RWPE1 (cell line): ENCODE measurements around the gene CERS5.

ENCODE experiments used
- CTCF ChIA-PET: fragments of 350-600 bp; sonication (Branson Sonifier 250); formaldehyde crosslinking; extraction: SDS; loops from one replicate; lab custom pipeline; 2021; lab: Yijun Ruan, JAX
- POLR2A ChIA-PET: fragments of 400-600 bp; formaldehyde crosslinking; extraction: SDS; loops from one replicate; lab custom pipeline; 2020; ENCODE audit warnings: antibody characterized with exemption; ENCODE audit not compliant: low non-redundant PET; lab: Yijun Ruan, JAX
- DNase-seq: peaks from one replicate; pipeline ENCODE4 v3.0.0; 2012; ENCODE audit warnings: low spot score
- H3K27ac ChIP-seq: fragments of 450-650 bp; 2 replicates; pipeline ENCODE4 v1.5.1; 2017
- TF ChIP-seq, protein P1 (sequence below): fragments of 450-650 bp; conservative IDR thresholded peaks from 2 replicates; pipeline ENCODE4 v1.5.1; 2017; ENCODE audit warnings: low read depth, mild to moderate bottlenecking

The CERS5 gene

DNA sequence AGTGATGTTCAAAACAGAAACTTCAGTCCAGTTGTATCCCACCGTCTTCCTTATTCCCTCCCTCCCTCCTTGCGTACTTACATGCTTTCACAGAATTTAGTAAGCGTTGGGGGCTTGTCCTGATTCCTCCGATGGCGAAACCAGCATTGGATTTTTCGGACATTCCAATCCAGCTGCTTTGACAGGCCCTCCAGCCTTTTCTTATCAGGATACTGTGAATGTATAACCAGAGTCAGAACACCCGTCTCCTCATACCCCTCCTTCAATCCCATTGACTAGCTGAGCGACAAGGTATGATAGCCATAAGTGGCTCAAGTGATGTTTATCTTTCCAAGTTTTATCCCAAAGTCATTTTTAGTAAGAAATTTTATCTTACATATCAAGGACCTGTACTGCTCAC, 24.2 kb downstream of the CERS5 start:
- ChIA-PET POLR2A (no interaction called here), CTCF (interaction anchor here (0.6 kb wide), 1 partner anchor 80 kb away, joined by 4 read pairs; no protein-coding TSS in a partner anchor)
- no peak overlapping the region for H3K27ac ChIP-seq
- DNase-seq, result no peak
- TF ChIP-seq, protein P1, sequence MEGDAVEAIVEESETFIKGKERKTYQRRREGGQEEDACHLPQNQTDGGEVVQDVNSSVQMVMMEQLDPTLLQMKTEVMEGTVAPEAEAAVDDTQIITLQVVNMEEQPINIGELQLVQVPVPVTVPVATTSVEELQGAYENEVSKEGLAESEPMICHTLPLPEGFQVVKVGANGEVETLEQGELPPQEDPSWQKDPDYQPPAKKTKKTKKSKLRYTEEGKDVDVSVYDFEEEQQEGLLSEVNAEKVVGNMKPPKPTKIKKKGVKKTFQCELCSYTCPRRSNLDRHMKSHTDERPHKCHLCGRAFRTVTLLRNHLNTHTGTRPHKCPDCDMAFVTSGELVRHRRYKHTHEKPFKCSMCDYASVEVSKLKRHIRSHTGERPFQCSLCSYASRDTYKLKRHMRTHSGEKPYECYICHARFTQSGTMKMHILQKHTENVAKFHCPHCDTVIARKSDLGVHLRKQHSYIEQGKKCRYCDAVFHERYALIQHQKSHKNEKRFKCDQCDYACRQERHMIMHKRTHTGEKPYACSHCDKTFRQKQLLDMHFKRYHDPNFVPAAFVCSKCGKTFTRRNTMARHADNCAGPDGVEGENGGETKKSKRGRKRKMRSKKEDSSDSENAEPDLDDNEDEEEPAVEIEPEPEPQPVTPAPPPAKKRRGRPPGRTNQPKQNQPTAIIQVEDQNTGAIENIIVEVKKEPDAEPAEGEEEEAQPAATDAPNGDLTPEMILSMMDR, result no peak

DNA sequence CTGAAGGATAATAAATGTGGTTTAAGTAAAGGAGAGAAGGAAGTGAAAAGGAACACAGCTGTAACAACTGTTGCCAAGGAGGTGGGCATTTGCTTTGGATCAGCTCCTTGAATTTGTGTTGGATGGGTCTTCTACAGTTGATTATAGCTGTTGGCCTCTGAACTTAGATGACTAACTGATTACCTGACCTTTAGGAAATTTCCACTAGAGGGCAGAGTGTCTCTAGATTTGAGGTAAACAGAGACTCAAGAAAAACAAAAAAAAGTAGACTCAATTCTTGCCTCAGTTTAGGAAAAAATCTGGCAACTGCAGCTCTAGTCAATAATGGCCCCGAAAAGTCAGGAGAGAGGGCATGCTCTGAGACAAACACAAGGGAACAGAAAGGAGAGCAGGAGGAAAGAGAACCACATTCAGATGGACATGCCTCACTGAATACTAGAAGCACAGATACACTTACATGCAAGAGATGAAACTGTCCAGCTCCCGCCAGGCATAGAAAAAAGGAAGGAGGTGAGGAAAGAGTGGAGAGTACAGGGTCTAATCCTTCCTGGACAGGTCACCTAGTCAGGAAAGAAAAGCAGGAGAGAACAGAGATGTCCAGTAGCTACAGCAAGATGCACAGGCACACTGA, 34.5 kb downstream of the CERS5 start:
- H3K27ac ChIP-seq, result no peak overlapping the region
- ChIA-PET CTCF (interaction anchor here (0.6 to 1.0 kb wide), 10 partner anchors 9 to 226 kb away, joined by 3 to 5 read pairs (median 3); no protein-coding TSS in a partner anchor), POLR2A (no interaction called here)
- no peak for DNase-seq
- TF ChIP-seq, protein P1, result 0 out of 2 replicates have a peak, but pooled peaks have one; percentile 50

DNA sequence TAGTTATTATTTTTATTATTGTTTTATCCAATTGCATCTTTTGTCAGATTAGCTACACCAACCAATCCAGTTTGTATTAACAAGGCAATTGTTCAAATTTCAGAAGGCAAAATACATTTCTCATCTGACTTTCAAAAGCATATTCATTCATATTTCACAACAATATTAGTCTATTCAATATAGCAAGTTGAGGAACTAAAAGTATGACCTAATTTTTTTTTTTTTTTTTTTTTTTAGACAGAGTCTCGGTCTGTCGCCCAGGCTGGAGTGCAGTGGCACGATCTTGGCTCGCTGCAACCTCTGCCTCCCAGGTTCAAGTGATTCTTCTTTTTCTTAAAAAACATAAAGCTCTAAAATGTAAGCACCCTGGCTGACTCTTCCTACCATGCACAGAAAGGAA, 37.9 kb downstream of the CERS5 start:
- DNase-seq, result no peak
- ChIA-PET POLR2A (interaction anchor here (0.7 kb wide), 1 partner anchor 43 kb away, joined by 7 read pairs; no protein-coding TSS in a partner anchor), CTCF (interaction anchor here (0.6 to 1.6 kb wide), 2 partner anchors 14 to 46 kb away, joined by 4 to 6 read pairs; no protein-coding TSS in a partner anchor)

DNA sequence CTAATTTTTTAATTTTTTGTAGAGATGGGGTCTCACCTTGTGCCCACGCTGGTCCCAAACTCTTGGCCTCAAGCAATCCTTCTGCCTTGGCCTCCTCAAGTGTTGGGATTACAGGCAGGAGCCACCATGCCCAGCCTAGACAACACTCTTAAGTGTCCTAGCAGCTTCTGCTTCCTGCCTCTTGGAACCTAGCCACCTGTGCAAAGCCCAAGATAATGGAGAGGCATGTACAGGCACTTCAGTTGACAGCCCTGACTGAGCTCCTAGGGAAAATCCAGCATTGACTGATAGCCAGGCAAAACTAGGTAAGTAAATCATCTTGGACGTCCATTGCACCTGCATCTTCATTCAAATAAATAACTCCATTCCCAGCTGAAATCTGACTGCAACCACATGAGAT, 39.6 kb downstream of the CERS5 start:
- DNase-seq, result no peak
- POLR2A ChIA-PET, result interaction anchor here (0.6 to 1.0 kb wide), 2 partner anchors 11 to 15 kb away, joined by 3 to 11 read pairs; partner anchors contain the start of gene COX14

More for the DNA sequence above, 37.9 kb downstream of the CERS5 start:
- H3K27ac ChIP-seq, result no peak overlapping the region
- TF ChIP-seq, protein P1, result no peak

DNA sequence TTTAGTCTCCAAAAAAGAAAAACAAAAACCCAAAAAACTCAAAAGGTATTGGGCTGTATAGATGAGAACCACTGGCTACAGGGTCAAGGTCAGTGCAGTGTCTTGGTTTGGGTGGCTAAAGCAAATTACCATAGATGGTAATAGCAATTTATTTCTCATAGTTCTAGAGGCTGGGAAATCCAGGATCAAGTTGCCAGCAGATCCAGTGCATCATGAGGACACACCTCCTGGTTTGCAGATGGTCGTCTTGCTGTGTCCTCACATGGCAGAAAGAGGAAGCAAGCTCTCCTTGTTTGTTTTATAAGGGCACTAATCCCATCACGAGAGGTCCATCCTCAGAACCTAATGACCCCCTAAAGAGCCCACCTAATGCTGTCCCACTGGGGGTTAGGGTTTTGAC, 44.0 kb downstream of the CERS5 start:
- CTCF ChIA-PET, result interaction anchor here (2.8 kb wide), 1 partner anchor 12 kb away, joined by 8 read pairs; the partner anchor contains the start of gene COX14
- TF ChIP-seq, protein P1, result no peak
- POLR2A ChIA-PET, result no interaction called here
- H3K27ac ChIP-seq, result no peak overlapping the region
- no peak for DNase-seq

More for the DNA sequence above, 39.6 kb downstream of the CERS5 start:
- CTCF ChIA-PET, result no interaction called here
- H3K27ac ChIP-seq, result peak overlapping the region; percentile 54
- TF ChIP-seq, protein P1, result no peak

DNA sequence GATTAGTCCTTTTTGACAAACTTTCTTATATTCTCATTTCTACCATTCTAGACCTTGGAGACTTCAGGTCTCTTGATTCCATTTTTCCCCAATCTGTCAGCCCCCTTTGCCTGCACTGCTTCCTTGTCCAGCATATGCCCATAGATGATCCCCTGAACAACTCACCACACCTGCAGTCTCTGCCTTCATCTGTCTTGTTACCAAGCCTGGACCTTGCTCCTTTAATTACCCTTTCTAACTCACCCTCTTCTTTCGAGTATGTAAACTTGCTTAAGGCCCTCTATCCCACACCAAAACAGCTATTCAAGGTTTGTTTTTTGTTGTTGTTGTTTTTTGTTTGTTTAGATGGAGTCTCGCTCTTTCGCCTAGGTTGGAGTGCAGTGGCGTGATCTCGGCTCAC, 45.5 kb downstream of the CERS5 start:
- no peak for DNase-seq
- ChIA-PET POLR2A (no interaction called here), CTCF (no interaction called here)

More for the DNA sequence above, 45.5 kb downstream of the CERS5 start:
- TF ChIP-seq, protein P1, result no peak
- H3K27ac ChIP-seq, result no peak overlapping the region
